Large intestine (tissue), 3 donors: ENCODE results near the gene ARHGAP22. TPM values are rescaled to one million over a fixed set of nuclear protein-coding genes. Genes with fewer than 3 reads are reported as not detected.

Experiments
- DNase-seq, 2 donors: peaks; one replicate each; pipeline versions ENCODE4 v3.0.0 to v3.0.0-alpha.2; 2013
- H3K27ac ChIP-seq: one replicate; pipeline ENCODE4 v1.5.1; 2013; ENCODE audit warnings: low read length
- H3K27me3 ChIP-seq: 2 replicates; pipeline ENCODE4 v1.6.1; 2013; ENCODE audit warnings: low read length; ENCODE audit not compliant: control insufficient read depth, insufficient read depth
- H3K36me3 ChIP-seq: 2 replicates; pipeline ENCODE4 v1.6.1; 2013; ENCODE audit warnings: low read length; ENCODE audit not compliant: control insufficient read depth, insufficient read depth
- H3K4me1 ChIP-seq: one replicate; pipeline ENCODE4 v1.6.1; 2013; ENCODE audit warnings: low read length; ENCODE audit not compliant: control insufficient read depth, insufficient read depth
- H3K4me3 ChIP-seq: one replicate; pipeline ENCODE4 v1.5.1; 2013; ENCODE audit warnings: low read length
- H3K9me3 ChIP-seq: one replicate; pipeline ENCODE4 v1.6.1; 2013; ENCODE audit warnings: mild to moderate bottlenecking, low read depth, low read length, moderate library complexity; ENCODE audit not compliant: control insufficient read depth
- WGBS: methylation state at CpG from one replicate; pipeline ENCODE4 v1.1.5; 2013; ENCODE audit warnings: low lambda C conversion rate; ENCODE audit not compliant: insufficient coverage; 5-methylcytosine and 5-hydroxymethylcytosine counted together
- polyA plus RNA-seq: library from polyadenylated mRNA; unstranded; fragments of 120-200 nt; gene quantifications from one replicate; pipeline ENCODE4 v1.2.1, GENCODE V29; 2013

Gene ARHGAP22
- polyA plus RNA-seq, 1 donor, result 2.7 TPM

DNA sequence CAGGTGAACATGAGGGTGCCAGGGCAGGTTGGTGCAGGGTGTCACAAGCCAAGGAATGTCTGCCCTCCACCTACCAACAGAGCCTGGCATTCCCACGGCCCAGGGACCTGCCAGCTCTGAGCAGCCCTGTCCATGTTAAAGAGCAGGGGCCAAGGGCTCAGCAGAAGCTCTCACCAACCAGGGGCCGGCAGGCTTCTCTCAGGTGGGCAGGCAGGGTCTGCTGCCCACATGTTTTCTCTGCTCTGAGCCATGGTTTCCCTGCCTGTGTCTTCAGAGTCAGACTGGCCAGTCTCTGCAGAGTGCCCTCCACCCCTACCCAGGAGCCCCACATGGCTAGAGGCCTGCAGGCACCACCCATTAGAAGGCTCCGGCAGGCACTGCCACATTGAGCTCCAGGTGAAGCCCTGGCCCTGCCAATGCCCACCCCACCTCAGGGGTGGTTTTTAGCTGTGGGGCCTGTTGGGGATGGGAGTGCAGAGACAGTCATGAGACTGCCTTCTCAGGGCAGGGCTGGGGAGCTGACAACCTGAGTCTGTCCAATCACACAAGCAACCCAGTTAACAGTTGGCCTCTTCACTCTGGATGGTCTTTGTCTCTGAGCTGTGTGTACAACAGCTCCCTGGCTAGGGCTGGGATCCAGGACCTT lies 135.9 kb downstream of the ARHGAP22 start:
- no peaks in the 10 kb centered on the region for H3K9me3 ChIP-seq
- H3K4me1 ChIP-seq, result peaks cover 39% of the 10 kb centered on the region
- DNase-seq, result peak in 1 of 2 donors; percentile 33
- H3K27me3 ChIP-seq, result peaks cover 17% of the 10 kb centered on the region
- no CpG with 5 or more reads among the region's 3 CpGs for WGBS
- peak overlapping the region; percentile 77 for H3K27ac ChIP-seq
- H3K36me3 ChIP-seq, result no peaks in the 10 kb centered on the region
- no peak overlapping the region for H3K4me3 ChIP-seq

DNA sequence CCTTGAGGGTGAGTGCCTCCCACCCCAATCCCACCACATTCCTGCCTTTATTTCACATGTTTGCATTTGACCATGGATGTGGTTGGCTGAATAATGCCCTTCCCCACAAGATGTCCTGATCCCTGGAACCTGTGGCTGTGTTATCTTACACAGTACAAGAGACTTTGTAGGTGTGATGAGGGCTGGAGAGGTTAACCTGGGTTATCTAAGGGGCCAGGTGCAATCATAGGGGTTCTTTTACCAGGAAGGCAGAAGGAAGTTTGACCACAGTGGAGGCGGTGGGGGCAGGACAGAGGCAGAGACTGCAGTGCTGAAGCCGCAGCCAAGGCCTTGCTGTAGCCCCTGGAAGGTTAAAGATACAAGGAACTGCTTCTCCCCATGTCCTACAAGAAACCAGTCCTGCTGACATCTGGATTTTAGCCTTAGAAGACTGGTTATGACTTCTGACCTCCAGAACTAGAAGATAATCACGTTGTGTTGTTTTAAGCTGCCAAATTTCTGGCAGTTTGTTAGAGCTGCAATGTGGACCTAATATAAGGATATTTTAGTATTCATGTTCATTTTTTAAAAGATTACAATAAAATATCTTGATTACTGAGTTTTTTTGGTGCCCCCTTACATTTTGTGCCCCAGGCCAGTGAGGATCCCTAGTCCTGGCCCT lies 136.6 kb downstream of the ARHGAP22 start:
- peaks cover 17% of the 10 kb centered on the region for H3K27me3 ChIP-seq
- no peaks in the 10 kb centered on the region for H3K9me3 ChIP-seq
- H3K4me1 ChIP-seq, result peaks cover 39% of the 10 kb centered on the region
- H3K27ac ChIP-seq, result peak overlapping the region; percentile 77
- WGBS, result no CpG with 5 or more reads among the region's 3 CpGs
- no peaks in the 10 kb centered on the region for H3K36me3 ChIP-seq
- DNase-seq, result peak; percentile 60 to 78
- no peak overlapping the region for H3K4me3 ChIP-seq

DNA sequence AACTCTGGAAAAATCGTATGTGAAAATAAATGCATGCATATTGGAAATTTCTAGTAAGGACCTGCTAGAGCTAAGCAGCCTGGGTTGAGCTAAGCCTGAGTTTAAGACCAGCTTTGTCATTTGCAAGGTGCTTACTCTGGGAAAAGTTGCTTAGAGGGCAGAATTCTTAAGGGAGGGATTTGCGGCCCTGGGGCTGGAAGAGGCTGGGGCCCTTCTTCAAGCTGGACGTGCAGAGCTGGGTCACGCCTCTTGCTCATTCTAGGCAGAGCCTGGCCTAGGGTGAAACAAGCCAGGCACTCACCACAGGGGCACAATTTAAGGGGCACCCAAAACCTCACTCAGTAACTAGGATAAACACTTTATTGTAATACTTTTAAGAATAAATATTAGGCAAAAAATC lies 137.2 kb downstream of the ARHGAP22 start:
- WGBS, result no CpG with 5 or more reads among the region's 4 CpGs
- peak; percentile 40 to 65 for DNase-seq
- H3K36me3 ChIP-seq, result no peaks in the 10 kb centered on the region
- H3K4me1 ChIP-seq, result peaks cover 39% of the 10 kb centered on the region
- H3K9me3 ChIP-seq, result no peaks in the 10 kb centered on the region
- no peak overlapping the region for H3K4me3 ChIP-seq
- peak overlapping the region; percentile 58 for H3K27ac ChIP-seq
- H3K27me3 ChIP-seq, result peaks cover 17% of the 10 kb centered on the region

DNA sequence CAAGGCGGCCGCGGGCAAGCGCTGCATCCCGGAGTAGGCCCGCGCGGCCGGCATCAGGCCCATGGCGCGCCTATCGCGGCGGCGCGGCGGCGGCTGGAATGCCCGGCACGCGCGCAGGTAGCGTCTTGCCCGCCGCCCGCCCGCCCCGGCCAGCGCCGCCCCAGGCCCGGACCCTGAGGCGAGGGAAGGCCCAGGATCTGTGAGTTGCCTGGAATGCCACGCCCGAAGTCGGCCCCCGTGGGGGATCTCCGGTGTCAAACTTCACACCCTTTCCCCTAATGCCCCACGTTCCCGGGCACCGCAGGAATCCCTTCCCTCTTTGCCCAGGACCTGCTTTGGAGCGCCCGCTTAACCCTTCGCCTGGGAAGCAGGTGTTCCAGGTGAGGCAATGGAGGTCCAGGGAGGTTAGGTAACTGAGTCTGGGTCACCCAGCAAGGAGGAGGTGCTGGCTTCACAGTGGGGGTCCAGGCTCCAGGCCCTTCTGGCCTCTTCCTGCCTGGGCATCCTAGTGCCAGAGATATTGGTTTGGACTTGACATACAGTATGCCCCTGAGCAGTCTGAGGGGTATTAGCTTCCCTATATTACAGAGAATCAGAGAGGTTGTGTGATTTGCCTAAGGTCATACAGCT lies 138.1 kb downstream of the ARHGAP22 start:
- Histone ChIP-seq H3K4me3 (no peak overlapping the region), H3K9me3 (no peaks in the 10 kb centered on the region), H3K27me3 (peaks cover 17% of the 10 kb centered on the region), H3K27ac (peak overlapping the region; percentile 42), H3K4me1 (peaks cover 39% of the 10 kb centered on the region), H3K36me3 (no peaks in the 10 kb centered on the region)
- DNase-seq, result peak in 1 of 2 donors; percentile 24
- WGBS, result no CpG with 5 or more reads among the region's 43 CpGs

DNA sequence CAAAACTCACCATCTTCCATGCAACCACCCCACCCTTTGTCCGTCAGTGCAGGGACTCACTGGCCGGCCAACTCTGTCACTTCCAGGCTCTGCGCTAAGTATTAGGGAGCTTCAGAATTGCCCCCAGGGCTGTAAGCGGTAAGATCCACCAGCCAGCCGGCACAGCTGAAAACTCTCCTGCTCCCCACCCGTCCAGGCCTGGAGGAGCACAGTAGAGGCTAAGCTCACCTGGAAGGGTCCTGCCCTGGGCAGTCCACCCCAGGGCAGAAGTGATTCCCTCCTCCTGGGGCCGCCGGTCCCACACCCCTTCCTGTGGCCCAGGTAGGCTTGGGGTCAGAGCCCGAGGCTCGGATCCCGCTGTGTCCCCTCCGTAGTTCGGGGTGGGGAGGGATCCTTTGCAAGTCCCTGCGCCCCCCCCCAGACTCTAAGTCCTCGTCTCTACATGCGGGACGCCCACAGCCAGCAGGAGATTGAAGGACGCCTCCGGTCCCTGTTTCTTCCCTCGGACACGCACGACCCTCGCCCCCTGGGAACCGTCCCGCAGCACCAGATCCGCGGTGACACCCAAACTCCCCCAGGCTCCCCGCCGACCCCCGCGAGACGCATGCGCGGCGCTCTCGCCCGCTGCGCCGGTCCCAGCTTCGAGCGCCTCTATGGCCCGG lies 138.9 kb downstream of the ARHGAP22 start:
- Histone ChIP-seq H3K4me1 (peaks cover 37% of the 10 kb centered on the region), H3K36me3 (no peaks in the 10 kb centered on the region), H3K4me3 (no peak overlapping the region), H3K27ac (no peak overlapping the region), H3K27me3 (peaks cover 17% of the 10 kb centered on the region), H3K9me3 (no peaks in the 10 kb centered on the region)
- no peak for DNase-seq
- WGBS, result 60% methylated on average over 1 of the region's 42 CpGs

DNA sequence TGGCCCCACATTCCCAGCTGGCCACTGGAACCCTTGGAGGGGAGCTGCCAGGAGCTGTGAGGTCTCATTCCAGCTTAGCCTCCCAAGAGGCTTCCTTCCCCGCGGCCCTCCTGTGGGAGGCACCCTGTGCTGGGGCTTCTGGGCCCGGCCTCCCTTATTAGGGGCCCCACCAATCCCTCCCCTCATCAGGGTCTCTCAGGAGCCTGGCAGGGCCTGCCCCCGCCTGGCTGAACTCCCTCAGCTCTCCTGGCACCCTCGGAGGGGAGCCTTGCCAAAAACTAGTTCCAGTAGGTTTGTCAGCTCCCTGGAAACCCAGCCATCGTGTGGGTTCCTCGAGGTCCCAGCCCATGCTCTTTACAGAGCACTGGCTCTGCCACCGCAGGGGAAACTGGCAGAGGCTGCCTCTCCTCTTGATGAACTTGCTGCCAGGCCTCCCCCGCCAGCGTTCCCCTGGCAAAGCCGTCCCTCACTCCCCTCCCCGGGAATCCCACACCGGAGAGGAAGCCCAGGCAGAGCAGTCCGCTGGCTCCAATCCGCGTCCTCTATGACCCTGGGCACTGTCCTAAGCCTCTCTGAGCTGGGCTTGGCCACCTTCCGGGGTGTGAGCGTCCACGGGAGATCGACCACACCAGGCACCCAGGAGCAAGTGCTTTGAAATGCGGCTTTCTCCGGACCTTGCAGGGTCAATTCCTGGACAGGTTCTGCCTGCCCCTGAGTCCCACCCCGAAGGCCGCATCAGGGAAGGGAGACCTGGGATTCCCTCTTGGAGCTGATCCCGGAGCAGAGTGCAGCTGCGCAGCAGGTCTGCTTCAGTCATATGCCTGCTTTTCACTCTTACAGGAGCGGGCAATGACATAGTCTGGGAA lies 139.8 kb downstream of the ARHGAP22 start:
- H3K4me3 ChIP-seq, result no peak overlapping the region
- peaks cover 28% of the 10 kb centered on the region for H3K4me1 ChIP-seq
- H3K27ac ChIP-seq, result no peak overlapping the region
- H3K27me3 ChIP-seq, result peaks cover 17% of the 10 kb centered on the region
- 65% methylated on average over 2 of the region's 27 CpGs for WGBS
- no peak for DNase-seq
- no peaks in the 10 kb centered on the region for H3K36me3 ChIP-seq
- H3K9me3 ChIP-seq, result no peaks in the 10 kb centered on the region

DNA sequence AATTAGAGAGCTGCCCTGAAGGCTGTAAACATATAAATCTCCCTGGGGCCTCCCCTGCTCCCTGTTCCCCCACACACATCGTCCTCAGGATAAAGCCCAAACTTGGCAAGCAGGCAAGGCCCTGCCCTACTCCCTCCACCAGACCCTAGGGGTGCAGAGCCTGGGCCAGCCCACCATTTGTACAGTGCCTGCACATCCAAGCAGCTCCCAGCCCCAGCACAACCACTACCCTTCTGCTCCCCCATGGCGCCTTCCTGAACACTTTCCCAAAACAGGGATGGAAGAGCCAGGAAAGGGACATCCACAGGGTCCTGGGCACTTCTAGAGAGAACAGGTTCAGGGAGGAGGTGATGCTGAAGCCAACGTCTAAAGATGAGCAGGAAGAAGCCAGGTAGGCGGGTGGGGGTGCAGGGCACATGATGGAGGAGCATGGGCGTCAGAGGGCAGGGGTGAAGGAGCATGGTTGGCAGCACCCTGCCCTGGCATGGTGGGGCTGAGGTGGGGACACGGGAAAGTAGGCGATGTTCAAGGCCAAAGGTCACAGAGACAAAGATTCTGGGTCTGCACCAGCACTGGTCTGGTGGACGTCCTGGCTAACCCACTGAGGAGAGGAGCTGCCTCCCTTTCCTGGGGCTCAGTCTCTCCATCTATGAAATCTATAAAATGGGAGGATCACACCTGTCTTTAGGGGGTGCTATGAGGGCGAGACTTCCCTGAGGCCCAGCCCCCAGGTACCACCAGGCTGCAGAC lies 140.6 kb downstream of the ARHGAP22 start:
- no CpG with 5 or more reads among the region's 9 CpGs for WGBS
- H3K36me3 ChIP-seq, result no peaks in the 10 kb centered on the region
- H3K27ac ChIP-seq, result no peak overlapping the region
- H3K9me3 ChIP-seq, result peaks cover 2% of the 10 kb centered on the region
- no peak overlapping the region for H3K4me3 ChIP-seq
- peaks cover 17% of the 10 kb centered on the region for H3K27me3 ChIP-seq
- peaks cover 20% of the 10 kb centered on the region for H3K4me1 ChIP-seq
- DNase-seq, result no peak

DNA sequence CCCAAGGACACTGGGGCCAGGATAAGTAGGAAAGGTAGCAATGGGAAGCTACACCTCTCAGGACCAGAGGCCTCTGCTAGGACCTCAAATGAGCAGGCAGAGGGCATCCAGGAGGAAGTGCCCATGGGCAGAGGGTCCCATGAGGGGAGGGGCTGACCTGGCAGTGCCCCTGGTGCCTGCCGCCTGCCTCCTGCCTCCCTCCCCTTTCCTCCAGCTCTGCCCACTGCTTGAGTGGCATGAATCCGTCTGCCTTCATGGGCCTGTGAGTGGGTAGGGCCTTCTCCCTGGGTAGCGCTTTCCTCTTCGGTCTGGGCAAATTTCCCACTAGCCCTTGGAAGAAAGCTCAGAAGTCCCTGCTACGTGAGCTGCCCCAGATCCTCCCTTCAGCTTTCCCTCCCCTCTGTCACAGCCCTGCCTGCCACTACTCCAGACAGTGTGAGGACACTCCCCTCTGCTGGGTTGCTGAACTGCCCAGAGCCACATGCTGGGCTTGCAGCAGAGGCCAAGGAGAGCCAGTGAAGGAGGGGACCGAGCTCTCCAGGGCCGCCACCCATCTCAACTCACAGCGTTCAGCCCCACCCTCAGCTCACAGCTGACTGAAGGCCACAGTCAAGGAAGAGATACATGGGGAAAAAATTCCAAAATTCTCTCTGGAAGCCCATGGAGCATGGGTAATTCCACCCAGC lies 141.4 kb downstream of the ARHGAP22 start:
- Histone ChIP-seq H3K27me3 (peaks cover 17% of the 10 kb centered on the region), H3K9me3 (peaks cover 2% of the 10 kb centered on the region), H3K4me3 (no peak overlapping the region), H3K4me1 (peaks cover 12% of the 10 kb centered on the region), H3K27ac (no peak overlapping the region), H3K36me3 (no peaks in the 10 kb centered on the region)
- DNase-seq, result peak in 1 of 2 donors; percentile 35
- no CpG with 5 or more reads among the region's 8 CpGs for WGBS

DNA sequence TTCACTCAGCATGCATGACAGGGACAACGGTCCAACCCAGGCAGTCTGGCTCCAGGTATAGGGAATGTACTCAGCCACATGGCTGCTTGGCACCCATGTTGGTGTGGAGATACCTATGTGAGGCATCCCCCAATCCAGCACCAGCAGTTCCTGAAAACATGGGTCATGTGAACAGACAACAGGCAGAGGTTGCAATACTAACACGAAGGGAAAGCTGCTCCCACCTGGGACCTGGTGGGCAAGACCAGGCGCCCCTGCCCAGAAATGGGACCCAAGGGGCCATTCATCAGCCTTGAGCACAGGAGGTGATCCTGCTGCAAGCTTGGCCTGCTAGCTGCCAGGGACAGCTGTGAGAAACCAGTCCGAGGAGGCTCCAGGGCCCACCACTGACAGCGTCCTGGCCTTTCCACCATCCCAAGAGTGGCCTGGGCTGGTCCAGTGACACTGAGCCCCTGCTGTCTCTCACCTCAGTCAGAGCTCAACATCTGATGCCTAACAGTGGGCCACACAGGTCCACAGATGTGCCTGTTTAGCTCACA lies 142.3 kb downstream of the ARHGAP22 start:
- no peak overlapping the region for H3K4me3 ChIP-seq
- H3K36me3 ChIP-seq, result no peaks in the 10 kb centered on the region
- peaks cover 10% of the 10 kb centered on the region for H3K4me1 ChIP-seq
- peaks cover 17% of the 10 kb centered on the region for H3K27me3 ChIP-seq
- DNase-seq, result no peak
- no CpG with 5 or more reads among the region's 5 CpGs for WGBS
- no peak overlapping the region for H3K27ac ChIP-seq
- peaks cover 2% of the 10 kb centered on the region for H3K9me3 ChIP-seq
